Suprapubic skin (tissue), 4 donors: ENCODE data around the gene SERINC2.

Experiments
- CTCF ChIP-seq, 2 donors: fragments of 200-600 bp in 1 of 2; fragments of 450-650 bp in 1 of 2; sonication (generic) in 1 of 2; IDR thresholded peaks; one replicate each; pipeline ENCODE4 v1.5.1; 2016 to 2019; ENCODE audit warnings: antibody characterized with exemption in 2 of 2, mild to moderate bottlenecking in 1 of 2, moderate library complexity in 1 of 2
- POLR2A ChIP-seq, 2 donors: fragments of 450-650 bp; IDR thresholded peaks; one replicate each; pipeline ENCODE4 v1.6.1; 2017; ENCODE audit warnings: antibody characterized with exemption in 2 of 2, mild to moderate bottlenecking in 2 of 2, moderate library complexity in 2 of 2
- POLR2AphosphoS5 ChIP-seq, 3 donors: sonication (generic); formaldehyde crosslinking; IDR thresholded peaks; one replicate each; pipeline ENCODE4 v1.6.1; 2017; ENCODE audit warnings: antibody characterized with exemption in 3 of 3

GRCh38 chr1:31483012-31483946 lies 70.3 kb downstream of the SERINC2 start:
- no peak for TF ChIP-seq CTCF (IDR thresholded peaks at IDR 0.05)
- TF ChIP-seq POLR2AphosphoS5 (IDR thresholded peaks at IDR 0.05) = peak in 2 of 3 donors; percentile 96
- no peak for TF ChIP-seq POLR2A (IDR thresholded peaks at IDR 0.05)
